CD14-positive monocyte (primary cell): ENCODE results near the gene ACACA. TPM values are rescaled to one million over a fixed set of nuclear protein-coding genes. Genes with fewer than 3 reads are reported as not detected.

Source experiments
- DNase-seq, 3 donors: peaks; one replicate each; pipeline ENCODE4 v3.0.0-alpha.2; 2011 to 2022
- H2AFZ ChIP-seq: 2 replicates; pipeline ENCODE4 v1.6.0; 2012; ENCODE audit warnings: mild to moderate bottlenecking, low read depth, low read length, inconsistent platforms; ENCODE audit not compliant: insufficient read depth, poor library complexity, severe bottlenecking
- H3K27ac ChIP-seq, 2 donors: 1 replicate in 1 of 2; 2 replicates in 1 of 2; pipeline ENCODE4 v1.5.1; 2012 to 2013; ENCODE audit warnings: low read length in 2 of 2, control low read depth in 1 of 2, inconsistent platforms in 1 of 2, low read depth in 1 of 2, mild to moderate bottlenecking in 1 of 2
- H3K27me3 ChIP-seq, 2 donors: one replicate each; pipeline versions ENCODE4 v1.6.0 to v1.6.1; 2011 to 2013; ENCODE audit warnings: low read length in 2 of 2; ENCODE audit not compliant: control insufficient read depth in 2 of 2, insufficient read depth in 2 of 2
- H3K36me3 ChIP-seq, 2 donors: replicated peaks in 1 of 2; 1 replicate in 1 of 2; 2 replicates in 1 of 2; pipeline versions ENCODE4 v1.5.1 to v1.6.1; 2012 to 2013; ENCODE audit warnings: low read length in 2 of 2, control low read depth in 1 of 2, inconsistent platforms in 1 of 2, mild to moderate bottlenecking in 1 of 2; ENCODE audit not compliant: insufficient read depth in 2 of 2, control insufficient read depth in 1 of 2
- H3K4me1 ChIP-seq, 2 donors: 1 replicate in 1 of 2; 2 replicates in 1 of 2; pipeline versions ENCODE4 v1.5.1 to v1.6.1; 2012 to 2013; ENCODE audit warnings: low read length in 2 of 2, control low read depth in 1 of 2, inconsistent platforms in 1 of 2, mild to moderate bottlenecking in 1 of 2, moderate library complexity in 1 of 2; ENCODE audit not compliant: insufficient read depth in 2 of 2, control insufficient read depth in 1 of 2
- H3K4me2 ChIP-seq: replicated peaks from 2 replicates; pipeline ENCODE3; 2012; ENCODE audit warnings: low read length, moderate library complexity, mild to moderate bottlenecking; ENCODE audit not compliant: poor library complexity, severe bottlenecking; ENCODE audit errors: extremely low read depth
- H3K4me3 ChIP-seq, 3 experiments: fragments of 200-600 bp in 1 of 3; sonication (generic) in 1 of 3; replicated peaks in 1 of 3; 1 replicate in 2 of 3; 2 replicates in 1 of 3; pipeline ENCODE4 v1.5.1; 2011 to 2013; ENCODE audit warnings: low read length in 3 of 3, mild to moderate bottlenecking in 3 of 3, control low read depth in 2 of 3, low read depth in 2 of 3, inconsistent platforms in 1 of 3, moderate library complexity in 1 of 3
- H3K79me2 ChIP-seq: 2 replicates; pipeline ENCODE4 v1.6.0; 2012; ENCODE audit warnings: mild to moderate bottlenecking, control low read depth, inconsistent platforms, low read length, moderate library complexity; ENCODE audit not compliant: insufficient read depth
- H3K9ac ChIP-seq: 2 replicates; pipeline ENCODE4 v1.6.0; 2017; ENCODE audit warnings: low read length, mild to moderate bottlenecking; ENCODE audit not compliant: insufficient read depth, poor library complexity, severe bottlenecking
- H3K9me3 ChIP-seq, 2 donors: replicated peaks in 1 of 2; 1 replicate in 1 of 2; 2 replicates in 1 of 2; pipeline versions ENCODE4 v1.5.1 to v1.6.1; 2012 to 2013; ENCODE audit warnings: low read length in 2 of 2, control low read depth in 1 of 2; ENCODE audit not compliant: control insufficient read depth in 1 of 2, insufficient read depth in 1 of 2
- H4K20me1 ChIP-seq: 2 replicates; pipeline ENCODE4 v1.6.0; 2012; ENCODE audit warnings: mild to moderate bottlenecking, low read length, control low read depth, moderate library complexity; ENCODE audit not compliant: insufficient read depth
- H3K27ac Mint-ChIP-seq, 7 donors: one replicate each; pipeline ENCODE4 v1.8.0; 2020; ENCODE audit warnings: mild to moderate bottlenecking in 7 of 7, mixed read lengths in 7 of 7, moderate library complexity in 6 of 7, inconsistent platforms in 2 of 7
- H3K27me3 Mint-ChIP-seq, 3 donors: one replicate each; pipeline ENCODE4 v1.8.0; 2021 to 2022; ENCODE audit warnings: low read depth in 3 of 3, mild to moderate bottlenecking in 3 of 3, mixed read lengths in 3 of 3, moderate library complexity in 3 of 3, inconsistent platforms in 1 of 3
- H3K36me3 Mint-ChIP-seq, 2 donors: one replicate each; pipeline ENCODE4 v1.8.0; 2020; ENCODE audit warnings: mixed read lengths in 2 of 2, inconsistent platforms in 1 of 2, mild to moderate bottlenecking in 1 of 2
- H3K4me1 Mint-ChIP-seq: one replicate; pipeline ENCODE4 v1.8.0; 2020; ENCODE audit warnings: mild to moderate bottlenecking, mixed read lengths
- H3K4me3 Mint-ChIP-seq, 2 donors: one replicate each; pipeline ENCODE4 v1.8.0; 2020; ENCODE audit warnings: mild to moderate bottlenecking in 2 of 2, mixed read lengths in 2 of 2, moderate library complexity in 1 of 2
- H3K9me3 Mint-ChIP-seq, 7 donors: one replicate each; pipeline ENCODE4 v1.8.0; 2020 to 2022; ENCODE audit warnings: mixed read lengths in 7 of 7, mild to moderate bottlenecking in 6 of 7, moderate library complexity in 6 of 7, inconsistent platforms in 2 of 7
- WGBS: methylation state at CpG from one replicate; pipeline ENCODE4 v1.1.5; 2013; ENCODE audit warnings: missing lambda C conversion rate; ENCODE audit not compliant: insufficient coverage; 5-methylcytosine and 5-hydroxymethylcytosine counted together
- intact Hi-C, 2 donors: fragments of 100-400 bp; cut with micrococcal nuclease; formaldehyde crosslinking; loops; one replicate each; pipeline versions ENCODE4 v1.15.0 to v1.15.1; 2023
- polyA plus RNA-seq, 3 donors: library from polyadenylated mRNA; depleted of rRNA in 1 of 3; unstranded in 2 of 3; stranded (reverse) in 1 of 3; fragments of 300-500 nt in 2 of 3; fragments of >200 nt in 1 of 3; fragmentation: Illumina TruSeq in 2 of 3; gene quantifications; 1 replicate in 2 of 3; 2 replicates in 1 of 3; pipeline ENCODE4 v1.2.3, GENCODE V29; 2012 to 2021
- TF ChIP-seq, protein P1 (sequence below): fragments of 200-600 bp; IDR thresholded peaks from one replicate; pipeline ENCODE4 v1.8.0; 2022; ENCODE audit warnings: antibody characterized with exemption, mild to moderate bottlenecking

Gene ACACA
- polyA plus RNA-seq, 3 donors: 3.5 to 4.6 (median 3.8) TPM

- Mint-ChIP-seq H3K4me1 (no peaks in the 10 kb centered on the region), H3K27ac (no peak overlapping the region), H3K9me3 (no peaks in the 10 kb centered on the region), H3K36me3 (peaks cover 50 to 90% of the 10 kb centered on the region in 2 donors), H3K27me3 (peaks cover 0 to 3% (median 0%) of the 10 kb centered on the region in 3 donors), H3K4me3 (no peak overlapping the region)
- no peaks in the 10 kb centered on the region for H3K9me3 ChIP-seq
- intact Hi-C loops: no loop called here
- H2AFZ ChIP-seq: no peak overlapping the region
- H3K9ac ChIP-seq: no peak overlapping the region
- peaks cover 30 to 93% of the 10 kb centered on the region in 2 donors for H3K36me3 ChIP-seq
- no peak overlapping the region for H3K4me2 ChIP-seq
- TF ChIP-seq, protein P1, sequence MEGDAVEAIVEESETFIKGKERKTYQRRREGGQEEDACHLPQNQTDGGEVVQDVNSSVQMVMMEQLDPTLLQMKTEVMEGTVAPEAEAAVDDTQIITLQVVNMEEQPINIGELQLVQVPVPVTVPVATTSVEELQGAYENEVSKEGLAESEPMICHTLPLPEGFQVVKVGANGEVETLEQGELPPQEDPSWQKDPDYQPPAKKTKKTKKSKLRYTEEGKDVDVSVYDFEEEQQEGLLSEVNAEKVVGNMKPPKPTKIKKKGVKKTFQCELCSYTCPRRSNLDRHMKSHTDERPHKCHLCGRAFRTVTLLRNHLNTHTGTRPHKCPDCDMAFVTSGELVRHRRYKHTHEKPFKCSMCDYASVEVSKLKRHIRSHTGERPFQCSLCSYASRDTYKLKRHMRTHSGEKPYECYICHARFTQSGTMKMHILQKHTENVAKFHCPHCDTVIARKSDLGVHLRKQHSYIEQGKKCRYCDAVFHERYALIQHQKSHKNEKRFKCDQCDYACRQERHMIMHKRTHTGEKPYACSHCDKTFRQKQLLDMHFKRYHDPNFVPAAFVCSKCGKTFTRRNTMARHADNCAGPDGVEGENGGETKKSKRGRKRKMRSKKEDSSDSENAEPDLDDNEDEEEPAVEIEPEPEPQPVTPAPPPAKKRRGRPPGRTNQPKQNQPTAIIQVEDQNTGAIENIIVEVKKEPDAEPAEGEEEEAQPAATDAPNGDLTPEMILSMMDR: no peak
- no peaks in the 10 kb centered on the region for H3K4me1 ChIP-seq
- DNase-seq: no peak
- H4K20me1 ChIP-seq: peaks cover 12% of the 10 kb centered on the region
- H3K79me2 ChIP-seq: peaks cover 21% of the 10 kb centered on the region
- H3K27me3 ChIP-seq: no peaks in the 10 kb centered on the region
- no peak overlapping the region for H3K4me3 ChIP-seq
- no peak overlapping the region for H3K27ac ChIP-seq
- WGBS: no CpG with 5 or more reads among the region's 2 CpGs
Observed at GRCh38 chr17:37432671-37433070, 26.0 kb upstream of the ACACA start.

GRCh38 chr17:37430051-37430627 lies 23.5 kb upstream of the ACACA start:
- Histone ChIP-seq H3K36me3 (peaks cover 51 to 97% of the 10 kb centered on the region in 2 donors), H3K27me3 (no peaks in the 10 kb centered on the region), H3K9me3 (no peaks in the 10 kb centered on the region), H3K4me1 (no peaks in the 10 kb centered on the region), H4K20me1 (peaks cover 12% of the 10 kb centered on the region), H3K27ac (peak overlapping the region in 1 of 2 donors; percentile 9), H3K79me2 (peaks cover 21% of the 10 kb centered on the region), H3K4me3 (no peak overlapping the region), H3K4me2 (no peak overlapping the region), H2AFZ (no peak overlapping the region), H3K9ac (no peak overlapping the region)
- H3K36me3 Mint-ChIP-seq: peaks cover 64 to 90% of the 10 kb centered on the region in 2 donors
- WGBS: no CpG with 5 or more reads among the region's 1 CpG
- H3K27me3 Mint-ChIP-seq: peaks cover 0 to 3% (median 0%) of the 10 kb centered on the region in 3 donors
- H3K4me3 Mint-ChIP-seq: no peak overlapping the region
- TF ChIP-seq, protein P1: no peak
- no peaks in the 10 kb centered on the region for H3K4me1 Mint-ChIP-seq
- H3K27ac Mint-ChIP-seq: no peak overlapping the region
- intact Hi-C loops: no loop called here
- no peaks in the 10 kb centered on the region for H3K9me3 Mint-ChIP-seq
- no peak for DNase-seq
